Muscle of back (tissue), 11 donors: Measurements from ENCODE around the gene TSPAN18. TPM values are rescaled to one million over a fixed set of nuclear protein-coding genes. Genes with fewer than 3 reads are reported as not detected.
A peak's percentile ranks its signal among the peaks of the same experiment; 100 is the strongest.

Experiments used
- DNase-seq, 3 donors: peaks; one replicate each; pipeline versions ENCODE4 v3.0.0 to v3.0.0-alpha.2; 2013
- polyA plus RNA-seq, 10 donors: library from polyadenylated mRNA; unstranded; fragments of 120-200 nt; gene quantifications; one replicate each; pipeline ENCODE4 v1.2.1, GENCODE V29; 2013; ENCODE audit not compliant: insufficient read length in 10 of 10

Gene TSPAN18
- polyA plus RNA-seq, 10 donors, result 33.7 to 58.7 (median 46.0) TPM

DNA sequence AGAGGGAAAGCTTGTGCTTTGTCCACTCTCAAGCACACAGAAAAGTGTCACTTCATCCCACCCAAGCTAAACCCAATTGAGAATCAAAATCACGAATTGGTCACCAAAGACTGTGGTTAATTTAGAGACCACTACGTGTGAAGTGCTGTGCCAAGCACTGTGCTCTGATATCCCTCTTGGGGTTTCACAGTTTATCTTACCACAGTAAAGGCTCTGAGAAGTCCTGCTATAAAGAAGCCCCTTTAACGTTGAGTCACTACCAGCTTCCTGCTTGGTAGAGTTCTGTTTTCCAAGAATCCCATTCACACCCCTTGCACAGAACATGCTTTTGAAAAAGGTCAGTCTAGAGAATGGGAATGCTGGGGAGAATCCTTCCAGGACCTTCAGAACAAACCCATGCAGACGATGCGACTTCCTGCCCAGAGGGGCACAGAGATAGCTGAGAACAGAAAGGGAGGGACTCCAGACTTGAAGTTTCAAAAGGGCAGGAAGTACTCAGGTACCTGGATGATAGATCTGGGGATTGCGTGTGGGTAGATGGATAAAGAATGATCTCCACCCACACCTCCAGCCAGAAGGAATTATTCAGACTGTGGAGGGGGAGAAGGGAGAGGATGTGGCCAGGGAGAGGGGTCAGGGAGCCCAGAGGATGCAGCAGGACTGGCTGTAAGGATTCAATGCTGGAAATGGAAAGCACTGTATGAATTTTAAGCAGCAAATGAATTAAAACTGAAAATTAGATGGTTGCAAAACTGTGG lies 18.1 kb upstream of the TSPAN18 start:
- DNase-seq, result no peak

DNA sequence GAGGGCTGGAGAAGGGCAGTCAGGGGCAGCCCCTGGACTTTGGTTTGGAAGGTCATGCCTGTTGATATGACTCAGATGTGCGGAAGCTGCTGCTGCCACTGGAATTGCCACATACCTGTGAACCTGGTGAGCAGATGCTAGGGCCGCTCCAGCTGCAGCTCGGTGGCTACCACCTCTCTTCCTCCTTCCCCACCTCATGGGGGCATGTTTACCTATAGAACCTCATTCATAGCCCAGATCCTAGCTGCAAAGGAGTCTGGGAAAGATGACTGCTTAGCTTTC lies 17.5 kb upstream of the TSPAN18 start:
- no peak for DNase-seq

DNA sequence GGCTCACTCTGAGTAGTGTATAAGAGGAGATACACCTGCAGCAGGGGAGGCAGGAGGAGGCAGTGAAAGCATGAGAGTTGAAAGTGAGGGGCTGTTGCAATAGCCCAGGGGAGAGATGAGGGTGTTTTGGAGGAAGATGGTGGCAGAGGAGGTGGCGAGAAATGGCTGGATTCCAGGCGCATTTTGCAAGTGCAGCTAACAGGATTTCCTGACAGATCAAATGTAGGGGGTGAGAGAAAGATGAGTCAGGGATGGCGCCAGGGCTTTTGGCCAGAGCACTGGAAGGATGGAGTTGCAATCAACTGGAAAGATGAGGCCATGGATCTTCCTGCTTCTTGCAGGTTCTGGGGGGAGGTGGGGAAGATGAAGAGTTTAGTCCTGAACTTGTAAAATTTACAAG lies 16.8 kb upstream of the TSPAN18 start:
- no peak for DNase-seq

GRCh38 chr11:44711113-44711786 lies 15.5 kb upstream of the TSPAN18 start:
- DNase-seq, result peak in 1 of 3 donors; percentile 73

DNA sequence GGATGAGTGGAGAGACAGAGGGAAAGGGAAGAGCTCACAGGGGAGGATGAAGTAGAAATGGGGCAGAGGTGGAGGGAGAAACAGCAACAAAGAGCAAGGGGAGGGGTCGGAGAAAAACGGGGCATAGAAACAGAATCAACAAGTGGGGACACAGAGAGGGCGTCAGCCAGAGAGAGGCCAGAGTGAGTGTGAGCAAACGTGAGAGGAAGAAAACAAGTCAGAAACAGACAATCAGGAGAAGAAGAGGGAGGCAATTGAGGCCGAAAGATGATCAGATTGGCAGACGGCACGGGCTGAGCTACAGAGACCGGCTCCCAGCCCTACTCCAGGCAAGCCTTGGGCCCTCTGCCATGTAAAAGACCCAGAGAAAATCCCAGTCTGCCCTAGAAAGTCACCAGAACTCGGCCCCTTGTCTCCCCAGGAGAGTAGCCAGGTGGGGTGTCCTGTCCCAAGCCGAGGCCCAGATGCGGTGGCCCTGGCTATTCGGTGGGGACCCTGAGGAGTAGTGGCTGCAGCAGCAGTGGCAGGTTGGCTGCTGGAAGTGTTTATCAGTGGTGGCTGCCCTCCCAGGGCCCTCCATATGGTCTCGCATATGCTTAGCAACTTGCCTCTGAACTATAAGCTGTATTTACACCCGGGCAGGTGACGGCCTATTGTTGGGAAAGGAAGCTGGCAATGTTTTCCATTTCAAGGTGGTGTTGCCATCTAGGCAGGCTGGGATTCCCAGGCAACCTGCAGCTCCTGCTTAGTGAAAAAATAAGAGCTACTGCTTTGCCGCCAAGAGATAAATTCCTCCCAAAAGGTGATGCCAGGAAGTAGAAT lies 14.8 kb upstream of the TSPAN18 start:
- no peak for DNase-seq

DNA sequence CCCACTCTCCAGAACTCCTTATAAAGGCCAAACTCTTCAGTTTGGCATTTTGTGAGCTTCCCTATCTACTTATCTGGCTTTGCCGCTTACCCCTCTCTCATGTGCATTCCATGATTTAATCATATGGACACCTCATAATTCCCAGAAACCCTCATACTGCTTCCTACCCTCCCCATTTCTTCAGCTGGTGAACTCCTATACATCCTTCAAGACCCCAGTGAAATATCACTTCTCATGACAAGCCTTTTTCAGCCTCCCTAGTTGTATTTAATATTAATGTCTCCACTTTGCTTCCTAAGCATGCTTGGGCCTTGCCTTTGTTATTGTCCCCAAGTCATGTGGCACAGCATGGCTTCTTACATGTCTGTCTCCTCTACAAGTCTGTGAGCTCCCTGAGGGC lies 13.7 kb upstream of the TSPAN18 start:
- DNase-seq, result no peak

DNA sequence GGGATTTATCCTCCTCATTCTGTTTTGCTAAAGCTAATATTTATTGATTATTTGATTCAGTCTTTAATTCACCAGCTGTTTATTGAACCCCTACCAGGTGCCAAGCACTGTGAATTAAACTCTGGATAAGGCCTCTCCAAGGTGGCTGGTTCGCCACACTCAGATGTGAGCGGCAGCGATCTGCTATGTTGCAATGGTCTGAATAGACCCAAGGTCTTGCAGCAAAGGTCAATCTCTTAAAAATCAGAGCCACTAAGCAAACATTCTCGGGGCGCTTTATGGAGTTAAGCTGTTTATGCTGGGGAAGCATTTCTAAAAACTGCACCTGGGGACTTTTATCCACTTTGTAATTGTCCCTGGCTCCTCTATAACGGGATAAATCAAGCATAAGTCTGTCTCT lies 10.5 kb upstream of the TSPAN18 start:
- no peak for DNase-seq

- no peak for DNase-seq
Measured at GRCh38 chr11:44718057-44718456, 8.7 kb upstream of the TSPAN18 start.

DNA sequence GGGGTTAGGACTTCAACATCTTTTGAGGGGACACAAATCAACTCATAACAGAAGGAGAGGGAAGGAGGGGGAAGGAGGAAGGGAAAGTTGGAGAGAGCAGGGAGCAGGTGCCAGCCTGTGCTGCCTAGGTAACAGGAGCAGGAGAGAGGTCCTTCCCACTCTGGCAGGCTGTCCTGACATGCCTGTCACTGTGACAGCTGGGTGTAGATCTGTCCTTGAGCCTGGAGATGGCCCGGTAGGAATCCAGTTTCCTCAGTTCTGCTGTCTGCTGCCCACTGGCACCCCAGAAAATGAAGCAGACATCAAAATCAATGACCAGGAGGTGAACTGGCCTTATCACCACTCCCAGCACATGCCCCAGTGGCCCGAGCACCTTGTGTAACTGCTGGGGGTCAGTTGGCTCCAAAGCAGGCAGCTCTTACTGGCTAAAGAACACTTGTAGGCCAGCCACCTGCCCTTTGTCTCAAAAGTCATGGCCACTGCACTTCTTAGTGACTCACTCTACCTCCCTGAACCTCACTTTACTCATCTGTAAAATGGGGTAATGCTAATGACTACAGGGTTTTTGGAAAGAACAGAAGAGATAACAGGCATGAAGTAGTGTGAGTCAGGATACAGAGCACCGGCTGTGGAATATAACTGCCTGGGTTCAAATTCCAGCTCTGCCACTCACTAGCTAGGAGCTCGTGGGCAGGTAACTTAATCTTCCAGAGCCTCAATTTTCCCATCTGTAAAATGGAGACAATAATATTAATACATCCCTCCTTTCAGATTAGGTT lies 8.0 kb upstream of the TSPAN18 start:
- DNase-seq, result no peak

DNA sequence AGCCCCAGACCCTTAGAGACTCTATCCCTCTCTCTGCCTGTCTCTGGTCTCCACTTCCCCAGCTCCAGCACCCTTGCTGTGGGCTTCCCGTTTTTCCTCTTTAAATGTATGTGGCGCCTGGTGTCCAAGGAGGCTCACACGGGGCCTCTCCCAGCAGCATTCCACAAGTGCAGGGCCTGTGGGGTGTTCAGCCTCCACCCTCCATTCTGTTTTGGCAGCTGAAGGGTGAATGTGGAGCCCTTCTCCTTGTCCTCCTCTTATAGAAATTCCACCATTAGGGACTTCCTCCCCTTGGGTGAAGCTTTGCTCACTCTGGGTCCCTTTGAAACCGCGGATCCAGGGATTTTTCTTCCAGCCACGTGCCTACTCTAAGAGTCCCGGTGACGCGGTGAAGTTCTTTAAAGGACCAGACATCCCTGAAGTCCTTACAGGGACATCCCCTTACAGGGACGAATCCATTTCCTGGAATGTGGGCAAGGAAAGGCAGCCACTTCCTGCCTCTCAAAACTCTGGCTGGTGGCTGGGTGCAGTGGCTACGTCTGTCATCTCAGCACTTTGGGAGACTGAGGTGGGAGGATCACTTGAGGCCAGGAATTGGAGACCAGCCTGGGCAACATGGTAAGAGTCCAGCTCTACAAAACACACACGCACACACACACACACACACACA lies 1.6 kb upstream of the TSPAN18 start:
- no peak for DNase-seq

DNA sequence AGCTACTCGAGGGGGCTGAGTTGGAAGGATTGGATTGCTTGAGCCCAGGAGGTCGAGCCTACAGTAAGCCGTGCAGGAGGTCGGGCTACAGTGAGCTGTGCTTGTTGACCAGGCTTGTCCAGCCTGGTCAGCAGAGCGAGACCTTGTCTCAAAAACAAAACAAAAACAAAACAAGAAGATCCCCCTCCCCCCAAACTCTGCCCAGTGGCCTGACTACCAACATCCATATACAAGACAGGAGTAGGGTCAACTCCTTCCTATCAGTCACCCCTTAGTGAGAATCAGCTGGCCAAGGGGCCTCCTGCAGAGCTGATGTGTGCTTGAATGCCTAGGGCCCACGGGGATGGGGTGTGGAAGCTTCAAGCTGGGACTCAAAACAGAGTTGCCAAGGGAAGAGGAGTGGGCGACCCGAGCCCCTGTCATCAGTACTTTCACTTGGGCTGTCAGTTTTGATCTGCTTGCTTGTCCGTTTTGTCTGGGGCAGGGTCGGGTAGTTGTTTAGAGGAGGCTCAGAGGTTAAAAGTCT lies 942 bp upstream of the TSPAN18 start:
- peak in 1 of 3 donors; percentile 67 for DNase-seq

DNA sequence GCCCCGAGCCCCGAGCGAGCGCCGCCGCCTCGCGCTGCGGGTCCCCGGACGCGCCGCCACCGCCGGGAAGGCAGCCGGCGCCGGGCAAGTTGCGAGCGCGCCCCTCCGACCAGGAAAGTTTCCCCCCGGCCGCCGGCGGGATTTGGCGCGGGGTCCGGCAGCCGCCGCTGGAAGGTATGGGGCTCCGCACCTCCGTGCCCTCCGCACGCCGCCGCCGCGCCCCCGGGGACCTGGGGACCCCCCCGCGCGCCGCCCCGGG lies 281 bp downstream of the TSPAN18 start:
- no peak for DNase-seq

- DNase-seq, result peak; percentile 86 to 95 (median 93)
Measured at GRCh38 chr11:44727373-44728287, 868 bp downstream of the TSPAN18 start.

GRCh38 chr11:44728491-44728910 lies 1.7 kb downstream of the TSPAN18 start:
- DNase-seq, result peak in 1 of 3 donors; percentile 47

DNA sequence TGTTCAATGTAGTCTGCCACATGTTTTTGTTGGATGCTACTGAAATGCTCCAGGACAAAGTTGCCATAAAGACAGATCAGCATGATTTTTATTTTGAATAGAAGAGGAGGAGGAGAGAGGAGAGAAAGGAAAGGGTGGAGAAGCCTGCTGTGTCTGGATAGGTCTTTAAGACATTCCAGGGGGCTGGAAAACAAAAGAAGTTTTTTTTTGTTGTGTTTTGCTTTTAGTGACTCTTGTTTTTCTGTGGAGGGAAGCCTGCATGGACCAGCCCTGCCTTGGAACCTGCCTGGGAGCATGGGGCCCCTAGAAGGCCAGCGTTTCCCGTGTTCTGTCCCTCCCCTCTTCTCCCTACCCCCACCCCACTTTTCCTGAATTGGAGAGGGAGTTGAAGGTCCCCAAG lies 2.3 kb downstream of the TSPAN18 start:
- peak in 1 of 3 donors; percentile 45 for DNase-seq

- no peak for DNase-seq
Measured at GRCh38 chr11:44729713-44730112, 3.0 kb downstream of the TSPAN18 start.

DNA sequence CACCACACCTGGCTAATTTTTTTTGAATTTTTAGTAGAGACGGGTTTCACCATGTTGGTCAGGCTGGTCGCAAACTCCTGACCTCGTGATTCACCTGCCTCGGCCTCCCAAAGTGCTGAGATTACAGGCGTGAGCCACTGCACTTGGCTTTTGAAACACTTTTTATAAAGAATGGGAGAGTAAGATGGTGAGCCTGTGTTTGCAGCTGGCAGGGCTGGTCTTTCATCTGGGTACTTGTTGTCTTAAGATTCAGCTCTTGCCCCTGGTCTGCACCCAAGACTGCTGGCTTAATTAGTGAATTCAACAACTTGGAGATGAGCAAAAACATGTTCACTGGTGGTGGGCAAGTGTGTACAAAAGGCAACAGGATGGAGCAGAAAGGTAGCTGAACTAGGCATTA lies 4.0 kb downstream of the TSPAN18 start:
- DNase-seq, result no peak

DNA sequence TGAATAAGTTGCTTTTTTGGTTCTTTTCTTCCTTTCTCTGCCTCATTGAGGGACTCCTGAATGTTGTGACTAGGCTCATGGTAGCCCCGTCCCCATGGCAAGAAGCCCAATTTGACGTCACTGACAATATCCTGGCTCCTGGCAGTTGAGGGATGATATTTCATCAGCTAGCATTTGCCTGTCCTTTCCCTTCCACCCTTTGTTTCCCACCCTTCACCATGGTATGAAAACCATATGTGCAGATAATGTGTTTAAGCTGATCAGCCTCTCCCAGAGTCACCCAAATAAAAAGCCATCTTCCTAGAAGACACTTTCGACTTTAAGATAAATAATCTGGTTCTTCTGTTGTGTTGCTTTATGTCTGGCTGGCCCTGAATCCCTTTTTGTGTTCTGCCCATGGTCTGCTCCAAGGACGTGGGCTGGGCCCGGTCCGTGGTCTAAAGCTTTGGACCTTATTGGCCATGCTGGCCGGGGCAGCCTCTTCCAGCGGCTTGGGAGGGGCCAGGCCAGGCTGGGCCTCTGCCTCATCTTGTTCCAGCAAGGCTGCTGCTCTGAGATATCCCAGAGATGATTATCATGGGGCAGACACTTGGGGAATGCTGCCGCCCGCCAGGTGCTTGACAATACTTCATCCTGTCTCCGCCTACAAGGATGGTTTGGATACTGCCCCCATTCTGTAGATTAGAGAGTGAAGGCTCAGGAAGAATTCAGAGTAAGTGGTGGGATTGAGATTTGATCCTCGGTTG lies 5.1 kb downstream of the TSPAN18 start:
- DNase-seq, result peak; percentile 52 to 80 (median 78)

GRCh38 chr11:44732564-44732963 lies 5.8 kb downstream of the TSPAN18 start:
- no peak for DNase-seq

DNA sequence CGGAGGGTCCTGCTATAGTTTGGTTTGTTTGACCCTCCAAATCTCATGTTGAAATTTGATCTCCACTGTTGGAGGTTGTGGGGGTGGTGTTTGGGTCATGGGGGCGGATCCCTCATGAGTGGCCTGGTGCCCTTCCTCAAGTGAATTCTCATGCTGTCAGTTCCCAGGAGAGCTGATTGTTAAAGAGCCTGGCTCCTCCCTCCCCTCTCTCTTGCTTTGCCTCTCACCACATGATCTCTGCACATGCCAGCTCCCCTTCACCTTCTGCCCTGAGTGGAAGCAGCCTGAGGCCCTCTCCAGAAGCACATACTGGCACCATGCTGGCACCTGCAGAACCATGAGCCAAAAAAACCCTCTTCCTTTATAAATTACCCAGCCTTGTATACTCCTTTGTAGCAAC lies 7.1 kb downstream of the TSPAN18 start:
- no peak for DNase-seq
